Stomach (tissue), 9 donors: Measurements from ENCODE around the gene PDHA1. TPM values are rescaled to one million over a fixed set of nuclear protein-coding genes. Genes with fewer than 3 reads are reported as not detected.
A peak's percentile ranks its signal among the peaks of the same experiment; 100 is the strongest.

ENCODE experiments used
- DNase-seq, 2 donors: peaks; one replicate each; pipeline versions ENCODE4 v3.0.0 to v3.0.0-alpha.2; 2013 to 2019
- H3K27ac ChIP-seq, 5 donors: fragments of 200-600 bp in 4 of 5; sonication (generic) in 4 of 5; one replicate each; pipeline ENCODE4 v1.5.1; 2013 to 2019; ENCODE audit warnings: mild to moderate bottlenecking in 1 of 5, moderate library complexity in 1 of 5
- H3K27me3 ChIP-seq, 3 donors: fragments of 200-600 bp; sonication (generic); one replicate each; pipeline ENCODE4 v1.5.1; 2017 to 2019; ENCODE audit warnings: mixed run types in 1 of 3
- H3K36me3 ChIP-seq, 4 donors: fragments of 200-600 bp; sonication (generic); 1 replicate in 3 of 4; 2 replicates in 1 of 4; pipeline ENCODE4 v1.5.1; 2016 to 2019
- H3K4me1 ChIP-seq, 4 donors: fragments of 200-600 bp; sonication (generic); one replicate each; pipeline ENCODE4 v1.5.1; 2016 to 2019
- H3K4me3 ChIP-seq, 4 donors: fragments of 200-600 bp; sonication (generic) in 3 of 4; one replicate each; pipeline ENCODE4 v1.5.1; 2016 to 2019; ENCODE audit warnings: mild to moderate bottlenecking in 1 of 4
- H3K9me3 ChIP-seq, 4 donors: fragments of 200-600 bp; sonication (generic); one replicate each; pipeline ENCODE4 v1.5.1; 2016 to 2019
- EP300 ChIP-seq: sonication (generic); formaldehyde crosslinking; IDR thresholded peaks from one replicate; pipeline ENCODE4 v1.6.1; 2017; ENCODE audit warnings: antibody characterized with exemption
- POLR2A ChIP-seq, 4 donors: fragments of 450-650 bp; IDR thresholded peaks; one replicate each; pipeline ENCODE4 v1.6.1; 2016; ENCODE audit warnings: antibody characterized with exemption in 4 of 4, control low read depth in 2 of 4, mild to moderate bottlenecking in 1 of 4, moderate library complexity in 1 of 4
- POLR2AphosphoS5 ChIP-seq, 3 donors: sonication (generic); formaldehyde crosslinking; IDR thresholded peaks; one replicate each; pipeline ENCODE4 v1.6.1; 2016; ENCODE audit warnings: antibody characterized with exemption in 3 of 3
- WGBS, 5 donors: extraction: QIAGEN DNeasy Blood & Tissue Kit in 3 of 5; methylation state at CpG; one replicate each; pipeline versions ENCODE4 v1.1.5 to v1.1.7; 2013 to 2018; 5-methylcytosine and 5-hydroxymethylcytosine counted together
- intact Hi-C: fragments of 100-400 bp; cut with DNase I; formaldehyde crosslinking; loops from one replicate; pipeline ENCODE4 v1.15.1; 2023; ENCODE audit warnings: low total_unique reads
- polyA plus RNA-seq, 3 donors: library from polyadenylated mRNA; stranded (reverse); fragments of 200-250 nt; gene quantifications; one replicate each; pipeline ENCODE4 v1.2.3, GENCODE V29; 2013
- total RNA-seq, 5 donors: library from RNA; depleted of rRNA; stranded (reverse); fragments of >200 nt; gene quantifications; one replicate each; pipeline versions ENCODE4 v1.1.0 to v1.2.3, GENCODE V29; 2014 to 2016
- TF ChIP-seq, protein P1 (sequence below), 7 experiments: fragments of 450-650 bp in 4 of 7; fragments of 200-600 bp in 3 of 7; sonication (generic) in 3 of 7; IDR thresholded peaks; one replicate each; pipeline ENCODE4 v1.5.1; 2016 to 2019; ENCODE audit warnings: antibody characterized with exemption in 7 of 7, control low read depth in 2 of 7, mild to moderate bottlenecking in 1 of 7
- donor health status: healthy with polysubstance abuse.
- donor health status: Bipolar disorder and iron deficiency.
- donor health status: healthy.

Gene PDHA1
- total and polyA plus RNA-seq, 8 donors, result 77.6 to 367 (median 176) TPM

GRCh38 chrX:19343085-19343534 lies 617 bp upstream of the PDHA1 start:
- no peaks in the 10 kb centered on the region for H3K27me3 ChIP-seq
- H3K4me1 ChIP-seq, result peaks cover 0 to 27% (median 13%) of the 10 kb centered on the region in 4 donors
- no peaks in the 10 kb centered on the region for H3K36me3 ChIP-seq
- TF ChIP-seq EP300 (no peak), POLR2A (IDR thresholded peaks at IDR 0.05) (no peak), POLR2AphosphoS5 (IDR thresholded peaks at IDR 0.05) (no peak)
- TF ChIP-seq, protein P1, sequence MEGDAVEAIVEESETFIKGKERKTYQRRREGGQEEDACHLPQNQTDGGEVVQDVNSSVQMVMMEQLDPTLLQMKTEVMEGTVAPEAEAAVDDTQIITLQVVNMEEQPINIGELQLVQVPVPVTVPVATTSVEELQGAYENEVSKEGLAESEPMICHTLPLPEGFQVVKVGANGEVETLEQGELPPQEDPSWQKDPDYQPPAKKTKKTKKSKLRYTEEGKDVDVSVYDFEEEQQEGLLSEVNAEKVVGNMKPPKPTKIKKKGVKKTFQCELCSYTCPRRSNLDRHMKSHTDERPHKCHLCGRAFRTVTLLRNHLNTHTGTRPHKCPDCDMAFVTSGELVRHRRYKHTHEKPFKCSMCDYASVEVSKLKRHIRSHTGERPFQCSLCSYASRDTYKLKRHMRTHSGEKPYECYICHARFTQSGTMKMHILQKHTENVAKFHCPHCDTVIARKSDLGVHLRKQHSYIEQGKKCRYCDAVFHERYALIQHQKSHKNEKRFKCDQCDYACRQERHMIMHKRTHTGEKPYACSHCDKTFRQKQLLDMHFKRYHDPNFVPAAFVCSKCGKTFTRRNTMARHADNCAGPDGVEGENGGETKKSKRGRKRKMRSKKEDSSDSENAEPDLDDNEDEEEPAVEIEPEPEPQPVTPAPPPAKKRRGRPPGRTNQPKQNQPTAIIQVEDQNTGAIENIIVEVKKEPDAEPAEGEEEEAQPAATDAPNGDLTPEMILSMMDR (IDR thresholded peaks at IDR 0.05), result no peak
- H3K27ac ChIP-seq, result peak overlapping the region; percentile 72 to 96 (median 93)
- DNase-seq, result no peak
- H3K9me3 ChIP-seq, result peaks cover 0 to 7% (median 3%) of the 10 kb centered on the region in 4 donors
- intact Hi-C loops, result no loop called here
- H3K4me3 ChIP-seq, result peak overlapping the region; percentile 65 to 73 (median 70)
- 29 to 49% (median 35%) methylated on average over 11 of the region's 11 CpGs for WGBS, 5 donors

GRCh38 chrX:19344661-19345060 lies 934 bp downstream of the PDHA1 start:
- TF ChIP-seq, protein P1 (IDR thresholded peaks at IDR 0.05), result no peak
- TF ChIP-seq EP300 (no peak), POLR2AphosphoS5 (IDR thresholded peaks at IDR 0.05) (no peak), POLR2A (IDR thresholded peaks at IDR 0.05) (no peak)
- peaks cover 0 to 27% (median 13%) of the 10 kb centered on the region in 4 donors for H3K4me1 ChIP-seq
- peak overlapping the region in 4 of 5 donors; percentile 92 to 96 (median 94) for H3K27ac ChIP-seq
- peak in 1 of 2 donors; percentile 41 for DNase-seq
- no peaks in the 10 kb centered on the region for H3K27me3 ChIP-seq
- peaks cover 0 to 3% (median 1%) of the 10 kb centered on the region in 4 donors for H3K36me3 ChIP-seq
- peak overlapping the region; percentile 65 to 73 (median 70) for H3K4me3 ChIP-seq
- peaks cover 0 to 7% (median 3%) of the 10 kb centered on the region in 4 donors for H3K9me3 ChIP-seq
- 3 to 47% (median 4%) methylated on average over 7 to 10 of the region's 10 CpGs for WGBS, 5 donors
- intact Hi-C loops, result no loop called here

DNA sequence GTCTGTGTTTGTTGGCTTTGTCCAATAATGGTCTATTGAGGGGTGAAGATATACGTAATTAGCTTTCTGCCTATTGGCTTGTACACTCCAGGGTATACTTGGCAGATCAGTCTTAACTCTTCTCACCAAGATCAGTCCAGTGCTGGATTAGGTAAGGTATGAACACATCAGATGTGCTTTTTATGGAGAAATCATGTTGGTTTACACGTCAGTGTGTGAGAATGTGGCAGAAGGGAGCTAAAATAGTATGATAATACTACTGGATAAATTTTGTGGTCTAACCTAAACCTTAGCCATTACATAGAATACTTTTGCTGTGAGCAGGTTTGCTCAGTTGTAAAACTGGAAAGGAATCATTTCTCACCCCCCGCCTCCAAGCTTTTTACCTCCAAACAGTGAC lies 4.2 kb downstream of the PDHA1 start:
- Histone ChIP-seq H3K9me3 (peaks cover 0 to 7% (median 3%) of the 10 kb centered on the region in 4 donors), H3K36me3 (peaks cover 2 to 35% (median 34%) of the 10 kb centered on the region in 4 donors), H3K4me3 (no peak overlapping the region), H3K27me3 (no peaks in the 10 kb centered on the region), H3K4me1 (peaks cover 0 to 24% (median 13%) of the 10 kb centered on the region in 4 donors), H3K27ac (no peak overlapping the region)
- DNase-seq, result no peak
- TF ChIP-seq POLR2A (IDR thresholded peaks at IDR 0.05) (no peak), EP300 (no peak), POLR2AphosphoS5 (IDR thresholded peaks at IDR 0.05) (no peak)
- TF ChIP-seq, protein P1 (IDR thresholded peaks at IDR 0.05), result no peak
- WGBS, 5 donors, result 73 to 83% (median 80%) methylated on average over 3 of the region's 3 CpGs
- intact Hi-C loops, result no loop called here

DNA sequence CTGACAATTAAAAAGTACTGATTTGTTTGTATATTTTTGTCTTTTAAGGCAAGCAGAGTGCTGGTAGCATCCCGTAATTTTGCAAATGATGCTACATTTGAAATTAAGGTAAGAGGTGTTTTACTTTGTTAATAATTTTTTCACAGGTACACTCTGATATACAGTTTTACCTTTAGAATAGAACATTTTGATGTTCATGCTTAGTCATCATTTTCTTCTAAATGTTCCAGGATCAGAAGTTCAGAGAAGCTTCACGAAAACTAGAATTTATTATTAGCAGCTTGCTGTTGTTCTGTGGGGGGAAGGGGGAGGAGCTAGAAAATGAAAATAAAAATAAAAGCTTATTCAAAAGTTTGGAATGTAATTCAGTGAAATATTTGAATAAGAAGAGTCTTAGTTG lies 5.5 kb downstream of the PDHA1 start:
- TF ChIP-seq POLR2AphosphoS5 (IDR thresholded peaks at IDR 0.05) (no peak), POLR2A (IDR thresholded peaks at IDR 0.05) (no peak), EP300 (no peak)
- TF ChIP-seq, protein P1 (IDR thresholded peaks at IDR 0.05), result no peak
- intact Hi-C loops, result no loop called here
- Histone ChIP-seq H3K4me3 (no peak overlapping the region), H3K36me3 (peaks cover 5 to 49% (median 47%) of the 10 kb centered on the region in 4 donors), H3K4me1 (peaks cover 0 to 19% (median 13%) of the 10 kb centered on the region in 4 donors), H3K27ac (no peak overlapping the region), H3K27me3 (no peaks in the 10 kb centered on the region), H3K9me3 (peaks cover 0 to under 1% (median 0%) of the 10 kb centered on the region in 4 donors)
- 76 to 93% (median 88%) methylated on average over 2 of the region's 2 CpGs for WGBS, 5 donors
- no peak for DNase-seq
